ENCODE data around the gene REN.

GRCh38 chr1:204139088-204139487, 27.0 kb downstream of the REN start:
- TF ChIP-seq, protein P1, sequence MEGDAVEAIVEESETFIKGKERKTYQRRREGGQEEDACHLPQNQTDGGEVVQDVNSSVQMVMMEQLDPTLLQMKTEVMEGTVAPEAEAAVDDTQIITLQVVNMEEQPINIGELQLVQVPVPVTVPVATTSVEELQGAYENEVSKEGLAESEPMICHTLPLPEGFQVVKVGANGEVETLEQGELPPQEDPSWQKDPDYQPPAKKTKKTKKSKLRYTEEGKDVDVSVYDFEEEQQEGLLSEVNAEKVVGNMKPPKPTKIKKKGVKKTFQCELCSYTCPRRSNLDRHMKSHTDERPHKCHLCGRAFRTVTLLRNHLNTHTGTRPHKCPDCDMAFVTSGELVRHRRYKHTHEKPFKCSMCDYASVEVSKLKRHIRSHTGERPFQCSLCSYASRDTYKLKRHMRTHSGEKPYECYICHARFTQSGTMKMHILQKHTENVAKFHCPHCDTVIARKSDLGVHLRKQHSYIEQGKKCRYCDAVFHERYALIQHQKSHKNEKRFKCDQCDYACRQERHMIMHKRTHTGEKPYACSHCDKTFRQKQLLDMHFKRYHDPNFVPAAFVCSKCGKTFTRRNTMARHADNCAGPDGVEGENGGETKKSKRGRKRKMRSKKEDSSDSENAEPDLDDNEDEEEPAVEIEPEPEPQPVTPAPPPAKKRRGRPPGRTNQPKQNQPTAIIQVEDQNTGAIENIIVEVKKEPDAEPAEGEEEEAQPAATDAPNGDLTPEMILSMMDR (conservative IDR thresholded peaks at IDR 0.05 in 1 of 2, IDR thresholded peaks at IDR 0.05 in 1 of 2; ENCODE audit: extremely low read depth in 1 of 2, insufficient read depth in 1 of 2, low read depth in 1 of 2, low read length in 2 of 2), result no peak
- TF ChIP-seq EZH2 (IDR thresholded peaks at IDR 0.05; ENCODE audit: borderline replicate concordance, low read length), result no peak

Measured in mammary epithelial cell (primary cell).